GM18520 (cell line): ENCODE results near the gene ZNF582.
"Not testable (repeated sequence)": the region's sequence is repeated elsewhere in the genome, so short reads cannot be mapped to it uniquely, and the experiment has no call there.

Experiments used
- ATAC-seq: cut with Tn5 transposase; IDR thresholded peaks from one replicate; pipeline ENCODE4 v1.9.1; 2021; ENCODE audit not compliant: unreplicated experiment

ZNF582 gene

DNA sequence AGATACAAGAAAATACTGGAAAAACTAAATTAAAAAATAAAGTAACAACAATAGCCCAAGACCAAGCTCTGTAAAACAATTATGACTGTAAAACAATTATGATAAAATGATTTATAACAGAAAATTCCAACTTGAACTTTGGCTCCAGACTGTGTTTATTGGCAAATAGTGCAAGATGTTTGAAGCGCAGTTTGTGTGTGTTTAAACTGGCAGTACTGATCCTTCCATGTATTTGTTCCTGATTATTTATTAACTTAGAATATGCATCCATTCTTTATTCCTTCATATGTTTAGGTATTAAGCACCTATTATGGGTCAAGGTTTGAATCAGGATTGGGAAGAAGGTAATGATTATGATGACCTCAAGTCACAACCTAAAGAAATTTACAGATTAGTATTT is 37.8 kb downstream of the ZNF582 start:
- no peak for ATAC-seq

GRCh38 chr19:56351208-56351607 is 42.1 kb downstream of the ZNF582 start:
- no peak for ATAC-seq

- ATAC-seq: no peak
Measured at GRCh38 chr19:56350416-56351045, 42.8 kb downstream of the ZNF582 start.

GRCh38 chr19:56348289-56348877 is 45.0 kb downstream of the ZNF582 start:
- ATAC-seq: no peak

DNA sequence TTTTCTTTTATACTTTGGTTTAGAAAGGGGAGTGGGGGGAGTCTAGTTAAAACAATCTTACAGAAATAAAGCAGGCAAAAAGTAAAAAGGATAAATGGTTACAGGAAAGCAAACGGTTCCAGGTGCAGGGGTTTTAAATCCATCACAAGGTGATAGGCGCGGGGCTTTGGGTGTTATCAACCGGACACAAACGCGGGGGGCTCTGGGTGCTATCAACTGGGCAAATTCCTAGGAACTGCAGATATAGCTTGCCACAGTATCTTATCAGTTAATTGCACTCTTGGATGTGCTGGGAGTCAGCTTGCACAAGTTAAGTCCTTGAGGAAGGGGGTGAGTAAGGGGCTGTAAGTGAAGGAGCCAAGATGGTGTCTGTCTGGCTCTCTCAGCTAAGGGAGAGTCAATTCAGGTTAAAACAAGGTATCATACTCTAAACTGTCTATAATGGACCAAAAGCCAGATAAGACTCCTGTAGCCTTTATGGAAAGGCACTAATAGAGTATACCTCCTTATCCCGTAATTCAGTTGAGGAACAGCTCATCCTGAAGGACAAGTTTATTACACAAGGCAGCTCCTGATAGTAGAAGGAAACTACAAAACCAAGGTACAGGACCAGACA is 46.1 kb downstream of the ZNF582 start:
- ATAC-seq: no peak

GRCh38 chr19:56341948-56342347 is 51.4 kb downstream of the ZNF582 start:
- no peak for ATAC-seq

DNA sequence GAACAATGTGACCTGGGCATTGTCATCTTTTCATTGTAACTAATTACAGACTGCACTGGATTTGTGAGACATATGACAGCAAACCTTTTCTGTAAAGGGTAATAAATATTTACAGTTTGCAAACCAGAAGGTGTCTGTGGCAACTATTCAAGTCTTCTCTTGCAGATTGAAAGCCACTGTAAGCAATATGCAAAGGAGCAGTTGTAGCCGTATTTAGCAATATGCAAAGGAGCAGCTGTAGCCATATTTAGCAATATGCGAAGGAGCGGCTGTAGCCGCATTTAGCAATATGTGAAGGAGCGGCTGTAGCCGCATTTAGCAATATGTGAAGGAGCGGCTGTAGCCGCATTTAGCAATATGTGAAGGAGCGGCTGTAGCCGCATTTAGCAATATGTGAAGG is 54.3 kb downstream of the ZNF582 start:
- not testable (repeated sequence) for ATAC-seq

DNA sequence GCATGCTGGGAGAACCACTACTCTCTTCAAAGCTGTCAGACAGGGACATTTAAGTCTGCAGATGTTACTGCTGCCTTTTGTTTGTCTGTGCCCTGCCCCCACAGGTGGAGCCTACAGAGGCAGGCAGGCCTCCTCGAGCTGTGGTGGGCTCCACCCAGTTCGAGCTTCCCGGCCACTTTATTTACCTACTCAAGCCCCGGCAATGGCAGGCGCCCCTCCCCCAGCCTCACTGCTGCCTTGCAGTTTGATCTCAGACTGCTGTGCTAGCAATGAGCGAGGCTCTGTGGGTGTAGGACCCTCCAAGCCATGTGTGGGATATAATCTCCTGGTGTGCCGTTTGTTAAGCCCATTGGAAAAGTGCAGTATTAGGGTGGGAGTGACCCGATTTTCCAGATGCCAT is 56.3 kb downstream of the ZNF582 start:
- not testable (repeated sequence) for ATAC-seq

DNA sequence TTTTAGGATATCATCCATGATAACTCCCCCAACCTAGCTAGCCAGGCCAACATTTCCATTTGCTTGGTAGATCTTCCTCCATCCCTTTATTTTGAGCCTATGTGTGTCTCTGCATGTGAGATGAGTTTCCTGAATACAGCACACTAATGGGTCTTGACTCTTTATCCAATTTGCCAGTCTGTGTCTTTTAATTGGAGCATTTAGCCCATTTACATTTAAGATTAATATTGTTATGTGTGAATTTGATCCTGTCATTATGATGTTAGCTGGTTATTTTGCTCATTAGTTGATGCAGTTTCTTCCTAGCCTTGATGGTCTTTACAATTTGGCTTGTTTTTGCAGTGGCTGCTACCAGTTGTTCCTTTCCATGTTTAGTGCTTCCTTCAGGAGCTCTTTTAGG is 58.0 kb downstream of the ZNF582 start:
- not testable (repeated sequence) for ATAC-seq

- no peak for ATAC-seq
Measured at GRCh38 chr19:56333506-56333905, 59.8 kb downstream of the ZNF582 start.
